ENCODE results near the gene LDB3. TPM values are rescaled to one million over a fixed set of nuclear protein-coding genes. Genes with fewer than 3 reads are reported as not detected.

Gene LDB3
- polyA plus RNA-seq, 1 donor (not counting 4 experiments of a cell fraction or from before 2014, with no cell fraction given), result 0.01 TPM

DNA sequence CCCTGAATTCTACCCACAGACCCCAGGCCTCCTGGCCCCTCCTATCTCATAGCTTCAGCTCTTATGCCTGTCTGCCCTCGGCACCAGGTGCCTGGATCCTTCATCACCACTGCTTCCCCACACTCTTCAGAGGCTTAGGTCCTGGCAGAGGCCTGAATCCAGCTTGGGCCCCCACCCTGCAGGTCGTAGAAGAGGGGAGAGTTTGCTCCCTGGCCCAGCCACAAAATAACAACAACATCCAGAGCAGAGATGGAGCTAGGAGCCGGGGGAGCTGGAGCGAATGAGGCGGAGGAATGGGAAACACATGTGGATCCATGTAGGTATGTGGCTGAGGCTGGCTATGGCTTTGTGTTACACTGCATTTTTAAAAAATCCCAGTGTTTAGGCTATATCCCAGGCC is 21.8 kb upstream of the LDB3 start:
- FAIRE-seq, result no peak
- Histone ChIP-seq H4K20me1 (ENCODE audit: control insufficient read depth, extremely low read depth, insufficient read depth, low read length) (no peaks in the 10 kb centered on the region), H3K4me2 (ENCODE audit: control insufficient read depth, extremely low read depth, insufficient read depth, low read depth, low read length) (no peak overlapping the region)

DNA sequence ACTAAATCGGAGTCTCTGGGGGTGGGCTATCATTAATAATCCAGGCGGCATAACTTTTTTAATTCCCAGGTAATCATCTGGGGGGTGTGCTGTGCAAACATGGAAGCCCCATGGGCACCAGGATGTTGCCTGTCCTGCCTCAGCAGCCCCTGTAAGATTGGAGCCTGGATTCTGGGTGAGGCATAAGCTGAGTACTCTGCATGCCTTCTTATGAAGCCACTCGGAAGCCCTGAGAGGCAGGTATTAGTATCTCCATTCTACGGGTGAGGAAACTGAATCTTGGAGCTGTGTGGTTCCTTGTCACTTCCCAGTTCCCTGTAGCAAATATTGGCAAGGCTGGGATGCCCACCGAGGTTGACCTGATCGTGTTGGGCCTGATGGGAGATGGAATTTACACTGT is 21.4 kb upstream of the LDB3 start:
- no peak overlapping the region for H3K4me2 ChIP-seq (ENCODE audit: control insufficient read depth, extremely low read depth, insufficient read depth, low read depth, low read length)
- FAIRE-seq, result no peak
- H3K79me2 ChIP-seq (ENCODE audit: control insufficient read depth, insufficient read depth, low read length), result no peaks in the 10 kb centered on the region
- no peak overlapping the region for H2AFZ ChIP-seq (ENCODE audit: control insufficient read depth, low read length)
- dilution Hi-C loops (cut with MboI; ENCODE audit: extremely low pct_ligation_motif_present, low sequenced_read_pairs), result no loop called here
- no peak overlapping the region for H3K4me3 ChIP-seq (ENCODE audit: control insufficient read depth in 2 of 3, extremely low read depth in 1 of 3, insufficient read depth in 2 of 3, low read depth in 1 of 3, low read length in 3 of 3)
- H3K27ac ChIP-seq (ENCODE audit: control insufficient read depth, insufficient read depth, low read length), result no peak overlapping the region
- H3K4me1 ChIP-seq (ENCODE audit: control insufficient read depth, extremely low read depth, insufficient read depth, low read length), result peaks cover 33% of the 10 kb centered on the region
- TF ChIP-seq, protein P1, sequence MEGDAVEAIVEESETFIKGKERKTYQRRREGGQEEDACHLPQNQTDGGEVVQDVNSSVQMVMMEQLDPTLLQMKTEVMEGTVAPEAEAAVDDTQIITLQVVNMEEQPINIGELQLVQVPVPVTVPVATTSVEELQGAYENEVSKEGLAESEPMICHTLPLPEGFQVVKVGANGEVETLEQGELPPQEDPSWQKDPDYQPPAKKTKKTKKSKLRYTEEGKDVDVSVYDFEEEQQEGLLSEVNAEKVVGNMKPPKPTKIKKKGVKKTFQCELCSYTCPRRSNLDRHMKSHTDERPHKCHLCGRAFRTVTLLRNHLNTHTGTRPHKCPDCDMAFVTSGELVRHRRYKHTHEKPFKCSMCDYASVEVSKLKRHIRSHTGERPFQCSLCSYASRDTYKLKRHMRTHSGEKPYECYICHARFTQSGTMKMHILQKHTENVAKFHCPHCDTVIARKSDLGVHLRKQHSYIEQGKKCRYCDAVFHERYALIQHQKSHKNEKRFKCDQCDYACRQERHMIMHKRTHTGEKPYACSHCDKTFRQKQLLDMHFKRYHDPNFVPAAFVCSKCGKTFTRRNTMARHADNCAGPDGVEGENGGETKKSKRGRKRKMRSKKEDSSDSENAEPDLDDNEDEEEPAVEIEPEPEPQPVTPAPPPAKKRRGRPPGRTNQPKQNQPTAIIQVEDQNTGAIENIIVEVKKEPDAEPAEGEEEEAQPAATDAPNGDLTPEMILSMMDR (optimal IDR thresholded peaks at IDR 0.05 in 1 of 3, IDR thresholded peaks at IDR 0.05 in 1 of 3, conservative IDR thresholded peaks at IDR 0.05 in 1 of 3; ENCODE audit: extremely low read depth in 1 of 3, insufficient read depth in 2 of 3, low read length in 3 of 3), result no peak
- TF ChIP-seq EZH2 (IDR thresholded peaks at IDR 0.05; ENCODE audit: low read length), result no peak
- H3K9ac ChIP-seq (ENCODE audit: control insufficient read depth, extremely low read depth, insufficient read depth, low read length), result no peak overlapping the region
- H3K27me3 ChIP-seq (ENCODE audit: control insufficient read depth, extremely low read depth, insufficient read depth, low read length), result peaks cover 7% of the 10 kb centered on the region
- peaks cover 2% of the 10 kb centered on the region for H3K9me1 ChIP-seq (ENCODE audit: control insufficient read depth, extremely low read depth, insufficient read depth, low read length)
- H3K36me3 ChIP-seq (ENCODE audit: control insufficient read depth in 2 of 2, extremely low read depth in 1 of 2, insufficient read depth in 2 of 2, low read length in 2 of 2), result no peaks in the 10 kb centered on the region
- H3K9me3 ChIP-seq (ENCODE audit: control insufficient read depth, low read depth, low read length), result no peaks in the 10 kb centered on the region
- DNase-seq (ENCODE audit: low read depth, low spot score), result no peak
- H4K20me1 ChIP-seq (ENCODE audit: control insufficient read depth, extremely low read depth, insufficient read depth, low read length), result no peaks in the 10 kb centered on the region

More for the DNA sequence above, 21.8 kb upstream of the LDB3 start:
- H3K4me3 ChIP-seq (ENCODE audit: control insufficient read depth in 2 of 3, extremely low read depth in 1 of 3, insufficient read depth in 2 of 3, low read depth in 1 of 3, low read length in 3 of 3), result no peak overlapping the region
- peaks cover 33% of the 10 kb centered on the region for H3K4me1 ChIP-seq (ENCODE audit: control insufficient read depth, extremely low read depth, insufficient read depth, low read length)
- H3K9me1 ChIP-seq (ENCODE audit: control insufficient read depth, extremely low read depth, insufficient read depth, low read length), result peaks cover 2% of the 10 kb centered on the region
- no peak overlapping the region for H3K9ac ChIP-seq (ENCODE audit: control insufficient read depth, extremely low read depth, insufficient read depth, low read length)
- dilution Hi-C loops (cut with MboI; ENCODE audit: extremely low pct_ligation_motif_present, low sequenced_read_pairs), result no loop called here
- DNase-seq (ENCODE audit: low read depth, low spot score), result no peak
- no peak overlapping the region for H3K27ac ChIP-seq (ENCODE audit: control insufficient read depth, insufficient read depth, low read length)
- no peaks in the 10 kb centered on the region for H3K36me3 ChIP-seq (ENCODE audit: control insufficient read depth in 2 of 2, extremely low read depth in 1 of 2, insufficient read depth in 2 of 2, low read length in 2 of 2)
- no peaks in the 10 kb centered on the region for H3K79me2 ChIP-seq (ENCODE audit: control insufficient read depth, insufficient read depth, low read length)
- H2AFZ ChIP-seq (ENCODE audit: control insufficient read depth, low read length), result no peak overlapping the region
- TF ChIP-seq, protein P1 (optimal IDR thresholded peaks at IDR 0.05 in 1 of 3, IDR thresholded peaks at IDR 0.05 in 1 of 3, conservative IDR thresholded peaks at IDR 0.05 in 1 of 3; ENCODE audit: extremely low read depth in 1 of 3, insufficient read depth in 2 of 3, low read length in 3 of 3), result no peak
- TF ChIP-seq EZH2 (IDR thresholded peaks at IDR 0.05; ENCODE audit: low read length), result no peak
- no peaks in the 10 kb centered on the region for H3K9me3 ChIP-seq (ENCODE audit: control insufficient read depth, low read depth, low read length)
- peaks cover 5% of the 10 kb centered on the region for H3K27me3 ChIP-seq (ENCODE audit: control insufficient read depth, extremely low read depth, insufficient read depth, low read length)

Measured in keratinocyte (primary cell).